AG04449 (cell line): ENCODE data around the gene VAPB.

ENCODE experiments used
- CTCF ChIA-PET: fragments of 350-600 bp; formaldehyde crosslinking; extraction: SDS; loops from one replicate; lab custom pipeline; 2021; ENCODE audit warnings: antibody characterized with exemption; lab: Yijun Ruan, JAX
- POLR2A ChIA-PET: fragments of 400-600, 350-600 bp; formaldehyde crosslinking; extraction: SDS; loops from one replicate; lab custom pipeline; 2020; ENCODE audit warnings: antibody characterized with exemption, inconsistent platforms; lab: Yijun Ruan, JAX
- DNase-seq: peaks from one replicate; pipeline ENCODE4 v3.0.0-alpha.2; 2010; ENCODE audit warnings: low read depth, low spot score
- H3K4me3 ChIP-seq: 2 replicates; pipeline ENCODE4 v1.5.1; 2011; ENCODE audit warnings: low read depth, mild to moderate bottlenecking, control low read depth, low read length
- TF ChIP-seq, protein P1 (sequence below): IDR thresholded peaks from one replicate; pipeline ENCODE4 v1.5.1; 2011; ENCODE audit warnings: mild to moderate bottlenecking, moderate library complexity, low read length, control low read depth, inconsistent platforms; ENCODE audit not compliant: insufficient read depth; ENCODE audit errors: missing control alignments

VAPB gene

GRCh38 chr20:58467572-58468527 is 78.8 kb downstream of the VAPB start:
- no peak overlapping the region for H3K4me3 ChIP-seq
- no peak for DNase-seq
- CTCF ChIA-PET = no interaction called here
- TF ChIP-seq, protein P1, sequence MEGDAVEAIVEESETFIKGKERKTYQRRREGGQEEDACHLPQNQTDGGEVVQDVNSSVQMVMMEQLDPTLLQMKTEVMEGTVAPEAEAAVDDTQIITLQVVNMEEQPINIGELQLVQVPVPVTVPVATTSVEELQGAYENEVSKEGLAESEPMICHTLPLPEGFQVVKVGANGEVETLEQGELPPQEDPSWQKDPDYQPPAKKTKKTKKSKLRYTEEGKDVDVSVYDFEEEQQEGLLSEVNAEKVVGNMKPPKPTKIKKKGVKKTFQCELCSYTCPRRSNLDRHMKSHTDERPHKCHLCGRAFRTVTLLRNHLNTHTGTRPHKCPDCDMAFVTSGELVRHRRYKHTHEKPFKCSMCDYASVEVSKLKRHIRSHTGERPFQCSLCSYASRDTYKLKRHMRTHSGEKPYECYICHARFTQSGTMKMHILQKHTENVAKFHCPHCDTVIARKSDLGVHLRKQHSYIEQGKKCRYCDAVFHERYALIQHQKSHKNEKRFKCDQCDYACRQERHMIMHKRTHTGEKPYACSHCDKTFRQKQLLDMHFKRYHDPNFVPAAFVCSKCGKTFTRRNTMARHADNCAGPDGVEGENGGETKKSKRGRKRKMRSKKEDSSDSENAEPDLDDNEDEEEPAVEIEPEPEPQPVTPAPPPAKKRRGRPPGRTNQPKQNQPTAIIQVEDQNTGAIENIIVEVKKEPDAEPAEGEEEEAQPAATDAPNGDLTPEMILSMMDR = no peak
- POLR2A ChIA-PET = interaction anchor here (0.6 kb wide), 1 partner anchor 105 kb away, joined by 3 read pairs; no protein-coding TSS in a partner anchor

- CTCF ChIA-PET = interaction anchor here (1.0 kb wide), 1 partner anchor 8 kb away, joined by 3 read pairs; no protein-coding TSS in a partner anchor
- TF ChIP-seq, protein P1 = no peak
- DNase-seq = no peak
- no peak overlapping the region for H3K4me3 ChIP-seq
- POLR2A ChIA-PET = no interaction called here
These were observed 80.6 kb downstream of the VAPB start for GRCh38 chr20:58469616-58470015.

DNA sequence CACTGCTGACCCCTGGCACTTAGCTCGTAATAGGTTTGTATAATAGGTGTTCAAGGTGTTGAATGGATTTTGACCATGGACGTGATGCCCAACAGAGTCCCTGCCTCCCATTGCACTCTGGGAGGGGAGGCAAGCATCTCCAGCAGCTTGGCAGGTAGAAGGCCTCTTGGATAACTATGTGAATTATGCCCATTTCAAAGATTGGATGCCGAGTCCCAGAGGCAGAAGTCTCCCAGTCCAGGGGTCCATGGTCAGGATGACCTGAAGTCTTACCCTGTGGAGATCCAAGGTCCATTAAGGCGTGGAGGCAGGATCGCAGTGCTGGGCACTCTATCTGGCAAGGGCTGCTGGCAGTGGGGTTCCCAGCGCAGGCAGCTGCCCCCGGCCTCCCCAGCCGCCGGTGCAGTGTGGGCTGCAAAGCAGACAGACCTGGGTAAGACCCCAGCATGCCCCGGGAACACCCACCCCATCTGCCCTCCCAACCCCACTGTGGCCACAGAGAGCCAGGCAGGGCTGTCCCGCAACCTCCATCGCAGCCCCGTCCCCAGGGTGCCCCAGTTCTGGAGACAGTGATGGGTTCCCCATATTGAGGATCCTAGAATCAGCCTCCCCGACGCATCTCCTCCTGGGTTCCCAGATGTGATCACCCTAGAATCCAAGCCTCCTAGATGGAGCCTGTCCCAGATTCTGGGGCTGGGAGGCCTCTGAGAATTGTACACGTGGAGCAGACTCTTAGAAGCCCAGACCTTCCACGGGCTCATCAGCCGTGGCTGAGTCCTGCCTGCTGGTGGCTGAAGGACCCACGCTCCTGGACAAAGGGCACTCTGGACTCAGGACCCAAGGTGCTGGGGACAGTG is 81.5 kb downstream of the VAPB start:
- no peak overlapping the region for H3K4me3 ChIP-seq
- DNase-seq = no peak
- ChIA-PET CTCF (no interaction called here), POLR2A (no interaction called here)
- TF ChIP-seq, protein P1 = no peak

- POLR2A ChIA-PET = no interaction called here
- CTCF ChIA-PET = no interaction called here
- H3K4me3 ChIP-seq = no peak overlapping the region
- DNase-seq = no peak
- TF ChIP-seq, protein P1 = no peak
These were observed 82.5 kb downstream of the VAPB start for GRCh38 chr20:58471193-58472164.

- TF ChIP-seq, protein P1 = no peak
- no peak overlapping the region for H3K4me3 ChIP-seq
- ChIA-PET CTCF (interaction anchor here (0.7 to 0.8 kb wide), 2 partner anchors 9 to 24 kb away, joined by 3 to 4 read pairs; no protein-coding TSS in a partner anchor), POLR2A (no interaction called here)
- DNase-seq = no peak
These were observed 83.4 kb downstream of the VAPB start for GRCh38 chr20:58472273-58473018.
